ENCODE results near the gene SDK1. TPM values are rescaled to one million over a fixed set of nuclear protein-coding genes. Genes with fewer than 3 reads are reported as not detected.

Gene SDK1
- total and polyA plus RNA-seq, 10 of the 15 experiments (the other 5 are each of a cell fraction or from before 2014, with no cell fraction given), result 0.14 to 0.33 TPM; not detected in 8

DNA sequence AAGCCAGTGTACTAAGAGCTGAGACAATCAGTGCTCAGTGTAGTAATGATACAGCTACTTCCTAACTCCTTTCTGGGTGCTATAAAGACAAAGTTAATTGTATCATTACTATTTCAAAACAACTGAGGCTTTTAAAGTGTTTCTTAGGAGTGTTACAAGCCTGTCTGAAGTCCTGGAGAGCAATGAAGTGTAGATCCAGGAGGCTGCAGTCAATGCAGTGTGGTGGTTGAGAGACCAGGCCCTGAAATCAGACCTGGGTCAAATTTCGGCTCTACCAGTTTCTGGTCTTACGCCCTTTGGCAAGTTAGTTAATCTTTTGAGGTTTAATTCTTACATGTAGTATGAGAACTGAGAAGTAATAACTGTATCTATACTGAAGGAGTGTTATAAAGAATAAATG is 387.0 kb downstream of the SDK1 start (continued):
- TF ChIP-seq, protein P1, sequence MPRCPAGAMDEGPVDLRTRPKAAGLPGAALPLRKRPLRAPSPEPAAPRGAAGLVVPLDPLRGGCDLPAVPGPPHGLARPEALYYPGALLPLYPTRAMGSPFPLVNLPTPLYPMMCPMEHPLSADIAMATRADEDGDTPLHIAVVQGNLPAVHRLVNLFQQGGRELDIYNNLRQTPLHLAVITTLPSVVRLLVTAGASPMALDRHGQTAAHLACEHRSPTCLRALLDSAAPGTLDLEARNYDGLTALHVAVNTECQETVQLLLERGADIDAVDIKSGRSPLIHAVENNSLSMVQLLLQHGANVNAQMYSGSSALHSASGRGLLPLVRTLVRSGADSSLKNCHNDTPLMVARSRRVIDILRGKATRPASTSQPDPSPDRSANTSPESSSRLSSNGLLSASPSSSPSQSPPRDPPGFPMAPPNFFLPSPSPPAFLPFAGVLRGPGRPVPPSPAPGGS (IDR thresholded peaks at IDR 0.05; ENCODE audit: borderline replicate concordance, insufficient read depth, low read depth, low read length, poor library complexity, severe bottlenecking), result no peak
- TF ChIP-seq ASH2L (IDR thresholded peaks at IDR 0.05; ENCODE audit: borderline replicate concordance, low read depth), result no peak

DNA sequence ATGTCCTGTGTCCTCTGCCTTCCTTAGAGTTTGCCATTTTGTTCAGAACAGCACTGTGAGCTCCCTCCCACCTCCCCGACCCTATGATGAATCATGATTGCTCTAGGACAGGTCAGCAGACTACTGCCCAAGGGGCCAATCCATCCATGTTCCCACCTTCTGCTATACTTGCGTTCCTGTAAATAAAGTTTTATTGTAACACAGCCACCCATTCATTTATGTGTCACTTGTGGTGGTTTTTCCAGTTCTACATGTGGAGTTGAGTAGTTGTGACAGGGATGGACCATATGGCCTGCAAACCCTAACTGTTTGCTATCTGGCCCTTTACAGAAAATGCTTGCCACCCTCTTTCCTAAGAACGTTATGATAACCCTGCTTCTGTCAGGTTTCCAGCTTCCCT is 387.8 kb downstream of the SDK1 start:
- no peak for FAIRE-seq
- SMC1A ChIA-PET (ENCODE audit: uncharacterized antibody, unreplicated experiment), result no interaction called here
- no TSS peak for BruUV-seq (replicated peaks)

More for the DNA sequence above, 387.8 kb downstream of the SDK1 start:
- H3K9me3 ChIP-seq (replicated peaks; ENCODE audit: control insufficient read depth, insufficient read depth, low read length), result no peaks in the 10 kb centered on the region
- H3K9ac ChIP-seq (ENCODE audit: control insufficient read depth, insufficient read depth, low read length), result no peak overlapping the region
- ChIA-PET RAD21 (ENCODE audit: unreplicated experiment) (no interaction called here), CTCF (interaction anchor here (0.7 kb wide), 1 partner anchor 16 kb away, joined by 3 read pairs; no protein-coding TSS in a partner anchor), POLR2A (no interaction called here)
- no peaks in the 10 kb centered on the region for H3K4me1 ChIP-seq (ENCODE audit: control insufficient read depth, insufficient read depth, low read length)
- H4K20me1 ChIP-seq (ENCODE audit: control insufficient read depth, insufficient read depth), result no peaks in the 10 kb centered on the region
- TF ChIP-seq, protein P2, sequence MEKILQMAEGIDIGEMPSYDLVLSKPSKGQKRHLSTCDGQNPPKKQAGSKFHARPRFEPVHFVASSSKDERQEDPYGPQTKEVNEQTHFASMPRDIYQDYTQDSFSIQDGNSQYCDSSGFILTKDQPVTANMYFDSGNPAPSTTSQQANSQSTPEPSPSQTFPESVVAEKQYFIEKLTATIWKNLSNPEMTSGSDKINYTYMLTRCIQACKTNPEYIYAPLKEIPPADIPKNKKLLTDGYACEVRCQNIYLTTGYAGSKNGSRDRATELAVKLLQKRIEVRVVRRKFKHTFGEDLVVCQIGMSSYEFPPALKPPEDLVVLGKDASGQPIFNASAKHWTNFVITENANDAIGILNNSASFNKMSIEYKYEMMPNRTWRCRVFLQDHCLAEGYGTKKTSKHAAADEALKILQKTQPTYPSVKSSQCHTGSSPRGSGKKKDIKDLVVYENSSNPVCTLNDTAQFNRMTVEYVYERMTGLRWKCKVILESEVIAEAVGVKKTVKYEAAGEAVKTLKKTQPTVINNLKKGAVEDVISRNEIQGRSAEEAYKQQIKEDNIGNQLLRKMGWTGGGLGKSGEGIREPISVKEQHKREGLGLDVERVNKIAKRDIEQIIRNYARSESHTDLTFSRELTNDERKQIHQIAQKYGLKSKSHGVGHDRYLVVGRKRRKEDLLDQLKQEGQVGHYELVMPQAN (conservative IDR thresholded peaks at IDR 0.05), result no peak
- DNase-seq (ENCODE audit: low read depth, low spot score), result no peak
- no peak for ATAC-seq
- no peak overlapping the region for H3K4me2 ChIP-seq (ENCODE audit: control insufficient read depth, insufficient read depth)
- H3K4me3 ChIP-seq, result no peak overlapping the region
- WGBS (ENCODE audit: insufficient coverage, insufficient replicate concordance, low lambda C conversion rate, missing lambda C conversion rate), result 0% methylated on average over 3 of the region's 3 CpGs
- no peaks in the 10 kb centered on the region for H3K79me2 ChIP-seq (ENCODE audit: control insufficient read depth, insufficient read depth, low read length)
- no peak overlapping the region for H3K27ac ChIP-seq (ENCODE audit: control insufficient read depth, insufficient read depth)
- H3K36me3 ChIP-seq (ENCODE audit: control insufficient read depth in 2 of 2, insufficient read depth in 2 of 2, low read length in 1 of 2), result no peaks in the 10 kb centered on the region
- H3K27me3 ChIP-seq (replicated peaks in 1 of 2; ENCODE audit: control insufficient read depth in 2 of 2, insufficient read depth in 2 of 2, low read length in 1 of 2), result no peaks in the 10 kb centered on the region
- intact Hi-C loops (cut with micrococcal nuclease; ENCODE audit: unreplicated experiment) (no loop called here), in situ Hi-C loops (cut with MboI) (no loop called here)
- no peak overlapping the region for H2AFZ ChIP-seq (ENCODE audit: control insufficient read depth, low read depth, low read length)

All from GM12878 (cell line).